CD14-positive monocyte (primary cell): ENCODE results near the gene SLC31A1. TPM values are rescaled to one million over a fixed set of nuclear protein-coding genes. Genes with fewer than 3 reads are reported as not detected.

Source experiments
- DNase-seq, 3 donors: peaks; one replicate each; pipeline ENCODE4 v3.0.0-alpha.2; 2011 to 2022
- H2AFZ ChIP-seq: 2 replicates; pipeline ENCODE4 v1.6.0; 2012; ENCODE audit warnings: mild to moderate bottlenecking, low read depth, low read length, inconsistent platforms; ENCODE audit not compliant: insufficient read depth, poor library complexity, severe bottlenecking
- H3K27ac ChIP-seq, 2 donors: 1 replicate in 1 of 2; 2 replicates in 1 of 2; pipeline ENCODE4 v1.5.1; 2012 to 2013; ENCODE audit warnings: low read length in 2 of 2, control low read depth in 1 of 2, inconsistent platforms in 1 of 2, low read depth in 1 of 2, mild to moderate bottlenecking in 1 of 2
- H3K27me3 ChIP-seq, 2 donors: one replicate each; pipeline versions ENCODE4 v1.6.0 to v1.6.1; 2011 to 2013; ENCODE audit warnings: low read length in 2 of 2; ENCODE audit not compliant: control insufficient read depth in 2 of 2, insufficient read depth in 2 of 2
- H3K36me3 ChIP-seq, 2 donors: replicated peaks in 1 of 2; 1 replicate in 1 of 2; 2 replicates in 1 of 2; pipeline versions ENCODE4 v1.5.1 to v1.6.1; 2012 to 2013; ENCODE audit warnings: low read length in 2 of 2, control low read depth in 1 of 2, inconsistent platforms in 1 of 2, mild to moderate bottlenecking in 1 of 2; ENCODE audit not compliant: insufficient read depth in 2 of 2, control insufficient read depth in 1 of 2
- H3K4me1 ChIP-seq, 2 donors: 1 replicate in 1 of 2; 2 replicates in 1 of 2; pipeline versions ENCODE4 v1.5.1 to v1.6.1; 2012 to 2013; ENCODE audit warnings: low read length in 2 of 2, control low read depth in 1 of 2, inconsistent platforms in 1 of 2, mild to moderate bottlenecking in 1 of 2, moderate library complexity in 1 of 2; ENCODE audit not compliant: insufficient read depth in 2 of 2, control insufficient read depth in 1 of 2
- H3K4me2 ChIP-seq: replicated peaks from 2 replicates; pipeline ENCODE3; 2012; ENCODE audit warnings: low read length, moderate library complexity, mild to moderate bottlenecking; ENCODE audit not compliant: poor library complexity, severe bottlenecking; ENCODE audit errors: extremely low read depth
- H3K4me3 ChIP-seq, 3 experiments: fragments of 200-600 bp in 1 of 3; sonication (generic) in 1 of 3; replicated peaks in 1 of 3; 1 replicate in 2 of 3; 2 replicates in 1 of 3; pipeline ENCODE4 v1.5.1; 2011 to 2013; ENCODE audit warnings: low read length in 3 of 3, mild to moderate bottlenecking in 3 of 3, control low read depth in 2 of 3, low read depth in 2 of 3, inconsistent platforms in 1 of 3, moderate library complexity in 1 of 3
- H3K79me2 ChIP-seq: 2 replicates; pipeline ENCODE4 v1.6.0; 2012; ENCODE audit warnings: mild to moderate bottlenecking, control low read depth, inconsistent platforms, low read length, moderate library complexity; ENCODE audit not compliant: insufficient read depth
- H3K9ac ChIP-seq: 2 replicates; pipeline ENCODE4 v1.6.0; 2017; ENCODE audit warnings: low read length, mild to moderate bottlenecking; ENCODE audit not compliant: insufficient read depth, poor library complexity, severe bottlenecking
- H3K9me3 ChIP-seq, 2 donors: replicated peaks in 1 of 2; 1 replicate in 1 of 2; 2 replicates in 1 of 2; pipeline versions ENCODE4 v1.5.1 to v1.6.1; 2012 to 2013; ENCODE audit warnings: low read length in 2 of 2, control low read depth in 1 of 2; ENCODE audit not compliant: control insufficient read depth in 1 of 2, insufficient read depth in 1 of 2
- H4K20me1 ChIP-seq: 2 replicates; pipeline ENCODE4 v1.6.0; 2012; ENCODE audit warnings: mild to moderate bottlenecking, low read length, control low read depth, moderate library complexity; ENCODE audit not compliant: insufficient read depth
- H3K27ac Mint-ChIP-seq, 7 donors: one replicate each; pipeline ENCODE4 v1.8.0; 2020; ENCODE audit warnings: mild to moderate bottlenecking in 7 of 7, mixed read lengths in 7 of 7, moderate library complexity in 6 of 7, inconsistent platforms in 2 of 7
- H3K27me3 Mint-ChIP-seq, 3 donors: one replicate each; pipeline ENCODE4 v1.8.0; 2021 to 2022; ENCODE audit warnings: low read depth in 3 of 3, mild to moderate bottlenecking in 3 of 3, mixed read lengths in 3 of 3, moderate library complexity in 3 of 3, inconsistent platforms in 1 of 3
- H3K36me3 Mint-ChIP-seq, 2 donors: one replicate each; pipeline ENCODE4 v1.8.0; 2020; ENCODE audit warnings: mixed read lengths in 2 of 2, inconsistent platforms in 1 of 2, mild to moderate bottlenecking in 1 of 2
- H3K4me1 Mint-ChIP-seq: one replicate; pipeline ENCODE4 v1.8.0; 2020; ENCODE audit warnings: mild to moderate bottlenecking, mixed read lengths
- H3K4me3 Mint-ChIP-seq, 2 donors: one replicate each; pipeline ENCODE4 v1.8.0; 2020; ENCODE audit warnings: mild to moderate bottlenecking in 2 of 2, mixed read lengths in 2 of 2, moderate library complexity in 1 of 2
- H3K9me3 Mint-ChIP-seq, 7 donors: one replicate each; pipeline ENCODE4 v1.8.0; 2020 to 2022; ENCODE audit warnings: mixed read lengths in 7 of 7, mild to moderate bottlenecking in 6 of 7, moderate library complexity in 6 of 7, inconsistent platforms in 2 of 7
- WGBS: methylation state at CpG from one replicate; pipeline ENCODE4 v1.1.5; 2013; ENCODE audit warnings: missing lambda C conversion rate; ENCODE audit not compliant: insufficient coverage; 5-methylcytosine and 5-hydroxymethylcytosine counted together
- intact Hi-C, 2 donors: fragments of 100-400 bp; cut with micrococcal nuclease; formaldehyde crosslinking; loops; one replicate each; pipeline versions ENCODE4 v1.15.0 to v1.15.1; 2023
- polyA plus RNA-seq, 3 donors: library from polyadenylated mRNA; depleted of rRNA in 1 of 3; unstranded in 2 of 3; stranded (reverse) in 1 of 3; fragments of 300-500 nt in 2 of 3; fragments of >200 nt in 1 of 3; fragmentation: Illumina TruSeq in 2 of 3; gene quantifications; 1 replicate in 2 of 3; 2 replicates in 1 of 3; pipeline ENCODE4 v1.2.3, GENCODE V29; 2012 to 2021
- TF ChIP-seq, protein P1 (sequence below): fragments of 200-600 bp; IDR thresholded peaks from one replicate; pipeline ENCODE4 v1.8.0; 2022; ENCODE audit warnings: antibody characterized with exemption, mild to moderate bottlenecking

SLC31A1 gene
- polyA plus RNA-seq, 3 donors: 20.4 to 49.0 (median 38.8) TPM

DNA sequence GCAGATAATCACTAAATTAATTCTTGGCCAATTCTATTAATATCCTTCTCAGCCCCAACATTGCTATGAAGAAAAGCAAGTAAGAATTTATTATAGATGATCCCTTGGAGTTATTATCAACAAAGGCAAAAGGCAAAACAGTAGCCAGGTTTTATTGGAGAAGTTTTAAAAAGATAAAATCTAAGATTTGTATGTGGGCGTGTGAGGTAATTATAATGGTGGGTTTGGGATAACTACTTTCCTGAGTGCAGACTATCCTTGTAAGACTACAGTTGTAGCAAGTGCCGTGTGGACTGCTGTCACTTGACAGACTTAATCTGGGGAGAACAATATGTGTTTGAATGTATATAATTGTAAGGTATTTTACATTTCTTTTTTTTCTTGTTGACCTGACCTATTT lies 23.2 kb downstream of the SLC31A1 start:
- Mint-ChIP-seq H3K9me3 (peaks cover 0 to 5% (median 0%) of the 10 kb centered on the region in 7 donors), H3K27ac (peak overlapping the region in 1 of 7 donors; percentile 26), H3K4me3 (no peak overlapping the region), H3K27me3 (peaks cover 0 to 4% (median 0%) of the 10 kb centered on the region in 3 donors), H3K4me1 (peaks cover 10% of the 10 kb centered on the region), H3K36me3 (peaks cover 11 to 18% of the 10 kb centered on the region in 2 donors)
- no peaks in the 10 kb centered on the region for H3K36me3 ChIP-seq
- H3K4me3 ChIP-seq: no peak overlapping the region
- H4K20me1 ChIP-seq: peaks cover 32% of the 10 kb centered on the region
- no peaks in the 10 kb centered on the region for H3K27me3 ChIP-seq
- intact Hi-C loops: no loop called here
- peaks cover 0 to 8% of the 10 kb centered on the region in 2 donors for H3K4me1 ChIP-seq
- no peak overlapping the region for H3K27ac ChIP-seq
- no peak overlapping the region for H3K9ac ChIP-seq
- H3K9me3 ChIP-seq: no peaks in the 10 kb centered on the region
- WGBS: 100% methylated on average over 1 of the region's 2 CpGs
- TF ChIP-seq, protein P1, sequence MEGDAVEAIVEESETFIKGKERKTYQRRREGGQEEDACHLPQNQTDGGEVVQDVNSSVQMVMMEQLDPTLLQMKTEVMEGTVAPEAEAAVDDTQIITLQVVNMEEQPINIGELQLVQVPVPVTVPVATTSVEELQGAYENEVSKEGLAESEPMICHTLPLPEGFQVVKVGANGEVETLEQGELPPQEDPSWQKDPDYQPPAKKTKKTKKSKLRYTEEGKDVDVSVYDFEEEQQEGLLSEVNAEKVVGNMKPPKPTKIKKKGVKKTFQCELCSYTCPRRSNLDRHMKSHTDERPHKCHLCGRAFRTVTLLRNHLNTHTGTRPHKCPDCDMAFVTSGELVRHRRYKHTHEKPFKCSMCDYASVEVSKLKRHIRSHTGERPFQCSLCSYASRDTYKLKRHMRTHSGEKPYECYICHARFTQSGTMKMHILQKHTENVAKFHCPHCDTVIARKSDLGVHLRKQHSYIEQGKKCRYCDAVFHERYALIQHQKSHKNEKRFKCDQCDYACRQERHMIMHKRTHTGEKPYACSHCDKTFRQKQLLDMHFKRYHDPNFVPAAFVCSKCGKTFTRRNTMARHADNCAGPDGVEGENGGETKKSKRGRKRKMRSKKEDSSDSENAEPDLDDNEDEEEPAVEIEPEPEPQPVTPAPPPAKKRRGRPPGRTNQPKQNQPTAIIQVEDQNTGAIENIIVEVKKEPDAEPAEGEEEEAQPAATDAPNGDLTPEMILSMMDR: no peak
- no peak overlapping the region for H3K4me2 ChIP-seq
- H3K79me2 ChIP-seq: peaks cover 15% of the 10 kb centered on the region
- DNase-seq: no peak
- H2AFZ ChIP-seq: no peak overlapping the region

DNA sequence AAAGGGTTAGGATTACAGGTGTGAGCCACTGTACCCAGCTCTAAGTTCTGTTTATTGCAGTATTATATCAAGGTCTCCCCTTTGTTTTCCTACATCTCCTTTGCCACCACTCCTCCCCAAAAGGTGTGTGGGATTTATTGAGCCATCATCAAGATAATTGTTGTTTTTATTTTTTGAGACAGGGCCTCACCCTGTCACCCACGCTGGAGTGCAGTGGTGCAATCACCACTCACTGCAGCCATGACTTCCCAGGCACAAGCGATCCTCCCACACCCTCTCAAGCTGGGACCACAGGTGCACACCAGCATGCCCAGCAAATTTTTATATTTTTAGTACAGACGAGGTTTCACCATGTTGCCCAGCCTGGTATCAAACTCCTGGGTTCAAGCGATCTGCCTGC lies 24.6 kb downstream of the SLC31A1 start:
- no peak overlapping the region for H3K27ac ChIP-seq
- Mint-ChIP-seq H3K4me3 (no peak overlapping the region), H3K9me3 (peaks cover 0 to 8% (median 0%) of the 10 kb centered on the region in 7 donors), H3K27me3 (peaks cover 0 to 3% (median 0%) of the 10 kb centered on the region in 3 donors), H3K36me3 (peaks cover 12 to 21% of the 10 kb centered on the region in 2 donors), H3K4me1 (peaks cover 8% of the 10 kb centered on the region), H3K27ac (peak overlapping the region in 2 of 7 donors; percentile 7 to 33)
- peaks cover 0 to 2% of the 10 kb centered on the region in 2 donors for H3K36me3 ChIP-seq
- H3K79me2 ChIP-seq: peaks cover 8% of the 10 kb centered on the region
- no peak overlapping the region for H3K4me3 ChIP-seq
- DNase-seq: no peak
- H3K9ac ChIP-seq: no peak overlapping the region
- WGBS: 83% methylated on average over 3 of the region's 4 CpGs
- no peak overlapping the region for H2AFZ ChIP-seq
- TF ChIP-seq, protein P1: no peak
- no peaks in the 10 kb centered on the region for H3K27me3 ChIP-seq
- intact Hi-C loops: no loop called here
- peaks cover 32% of the 10 kb centered on the region for H4K20me1 ChIP-seq
- peaks cover 0 to 3% of the 10 kb centered on the region in 2 donors for H3K9me3 ChIP-seq
- H3K4me1 ChIP-seq: peaks cover 0 to 8% of the 10 kb centered on the region in 2 donors
- H3K4me2 ChIP-seq: no peak overlapping the region
